GM12878 (cell line): ENCODE measurements around the gene ERVMER34-1. TPM values are rescaled to one million over a fixed set of nuclear protein-coding genes. Genes with fewer than 3 reads are reported as not detected.

ENCODE experiments used
- ATAC-seq: fragments of 200-7000 bp; cut with Tn5 transposase; 3 replicates; pipeline ENCODE4 v1.9.1; 2020; ENCODE audit warnings: mild to moderate bottlenecking, moderate library complexity
- BruUV-seq: library from RNA; stranded (reverse); fragments of 400-500 nt; replicated peaks from 2 replicates; lab custom pipeline; 2021; lab: Mats Ljungman, UMichigan
- CTCF ChIA-PET: fragments of 300-600 bp; sonication (Branson Sonifier 250); formaldehyde crosslinking; extraction: SDS; loops from one replicate; lab custom pipeline; 2021; ENCODE audit warnings: inconsistent platforms; lab: Yijun Ruan, JAX
- POLR2A ChIA-PET: fragments of 350-600 bp; formaldehyde crosslinking; extraction: SDS; loops from one replicate; lab custom pipeline; 2021; ENCODE audit warnings: inconsistent platforms; lab: Charles Lee
- RAD21 ChIA-PET: fragments of 300-600 bp; sonication (Branson Sonifier 250); formaldehyde crosslinking; loops from one replicate; lab custom pipeline; 2023; ENCODE audit warnings: antibody characterized with exemption; ENCODE audit not compliant: unreplicated experiment; lab: Charles Lee
- SMC1A ChIA-PET: fragments of 300-600 bp; sonication (Branson Sonifier 250); formaldehyde crosslinking; loops from one replicate; lab custom pipeline; 2023; ENCODE audit not compliant: unreplicated experiment, uncharacterized antibody; lab: Charles Lee
- DNase-seq: peaks from one replicate; pipeline ENCODE4 v3.0.0-alpha.2; 2011; ENCODE audit warnings: low read depth, low spot score
- FAIRE-seq: peaks from 3 replicates; lab custom pipeline; 2011; peaks lifted over from hg19 to GRCh38; lab: Jason Lieb, UNC
- H2AFZ ChIP-seq: 2 replicates; pipeline ENCODE4 v1.6.0; 2011; ENCODE audit warnings: low read depth, low read length, control low read depth; ENCODE audit not compliant: control insufficient read depth
- H3K27ac ChIP-seq: 2 replicates; pipeline ENCODE4 v1.5.1; 2011; ENCODE audit warnings: control low read depth; ENCODE audit not compliant: control insufficient read depth, insufficient read depth
- H3K27me3 ChIP-seq, 2 experiments: replicated peaks in 1 of 2; 2 replicates each; pipeline versions ENCODE4 v1.6.0 to v1.6.1; 2011; ENCODE audit warnings: low read length in 1 of 2; ENCODE audit not compliant: control insufficient read depth in 2 of 2, insufficient read depth in 2 of 2
- H3K36me3 ChIP-seq, 2 experiments: 2 replicates each; pipeline ENCODE4 v1.5.1; 2011; ENCODE audit warnings: low read length in 1 of 2; ENCODE audit not compliant: control insufficient read depth in 2 of 2, insufficient read depth in 2 of 2
- H3K4me1 ChIP-seq: 2 replicates; pipeline ENCODE4 v1.6.1; 2011; ENCODE audit warnings: mild to moderate bottlenecking, low read length, moderate library complexity, mixed read lengths; ENCODE audit not compliant: control insufficient read depth, insufficient read depth
- H3K4me2 ChIP-seq: 2 replicates; pipeline ENCODE4 v1.6.0; 2011; ENCODE audit warnings: control low read depth; ENCODE audit not compliant: control insufficient read depth, insufficient read depth
- H3K4me3 ChIP-seq: fragments of 200-600 bp; sonication (generic); 2 replicates; pipeline ENCODE4 v1.5.1; 2016
- H3K79me2 ChIP-seq: 2 replicates; pipeline ENCODE4 v1.6.0; 2011; ENCODE audit warnings: low read length; ENCODE audit not compliant: control insufficient read depth, insufficient read depth
- H3K9ac ChIP-seq: 2 replicates; pipeline ENCODE4 v1.8.0; 2011; ENCODE audit warnings: low read length, control low read depth, mixed read lengths; ENCODE audit not compliant: control insufficient read depth, insufficient read depth
- H3K9me3 ChIP-seq: replicated peaks from 3 replicates; pipeline ENCODE4 v1.5.1; 2011; ENCODE audit warnings: mild to moderate bottlenecking, low read length; ENCODE audit not compliant: control insufficient read depth, insufficient read depth
- H4K20me1 ChIP-seq: 2 replicates; pipeline ENCODE4 v1.6.0; 2011; ENCODE audit not compliant: control insufficient read depth, insufficient read depth
- FOXK2 ChIP-seq: fragments of 450-650 bp; IDR thresholded peaks from 2 replicates; pipeline ENCODE4 v1.6.1; 2017; ENCODE audit warnings: mild to moderate bottlenecking, moderate library complexity
- JUNB ChIP-seq: IDR thresholded peaks from 2 replicates; pipeline ENCODE4 v1.6.1; 2016; ENCODE audit warnings: antibody characterized with exemption, mild to moderate bottlenecking
- PKNOX1 ChIP-seq: fragments of 450-650 bp; IDR thresholded peaks from 2 replicates; pipeline ENCODE4 v1.6.1; 2016; ENCODE audit warnings: mild to moderate bottlenecking
- YBX1 ChIP-seq: fragments of 450-650 bp; IDR thresholded peaks from 2 replicates; pipeline ENCODE4 v1.6.1; 2016; ENCODE audit warnings: antibody characterized with exemption
- ZBTB40 ChIP-seq: fragments of 450-650 bp; IDR thresholded peaks from 2 replicates; pipeline ENCODE4 v1.6.1; 2016; ENCODE audit warnings: mild to moderate bottlenecking, moderate library complexity, borderline replicate concordance
- WGBS: methylation state at CpG from one replicate; pipeline ENCODE4 v1.1.6; 2016; ENCODE audit warnings: low lambda C conversion rate; ENCODE audit not compliant: insufficient replicate concordance, insufficient coverage; ENCODE audit errors: missing lambda C conversion rate; 5-methylcytosine and 5-hydroxymethylcytosine counted together
- in situ Hi-C: fragments of 300-500 bp; cut with MboI; formaldehyde crosslinking; loops from 9 replicates; pipeline ENCODE4 v1.14.3; 2018; ENCODE audit warnings: mixed read lengths
- intact Hi-C: fragments of 100-400 bp; cut with micrococcal nuclease; formaldehyde crosslinking; loops from one replicate; pipeline ENCODE4 v1.14.2; 2022; ENCODE audit not compliant: unreplicated experiment
- polyA plus RNA-seq, 11 experiments: library from polyadenylated mRNA; depleted of rRNA in 4 of 11; unstranded in 6 of 11; stranded (reverse) in 5 of 11; fragments of >200 nt; fragmentation: Nextera tagmentation in 4 of 11; fragmentation: Illumina TruSeq in 1 of 11; extraction: Ambion mirVana in 4 of 11; extraction: Trizol in 1 of 11; gene quantifications; 1 replicate in 1 of 11; 2 replicates in 10 of 11; pipeline versions ENCODE4 v1.2.1 to v1.2.3, GENCODE V29; 2011 to 2016; ENCODE audit warnings: inconsistent platforms in 2 of 11, missing spikeins in 2 of 11, low read depth in 1 of 11
- total RNA-seq, 4 experiments: library from RNA; depleted of rRNA in 3 of 4; stranded (reverse); fragments of >200 nt in 3 of 4; fragmentation: Illumina TruSeq in 1 of 4; extraction: Trizol in 1 of 4; gene quantifications; 2 replicates each; pipeline versions ENCODE4 v1.2.1 to v1.2.3, GENCODE V29; 2013 to 2021
- TF ChIP-seq, protein P1 (sequence below): IDR thresholded peaks from 2 replicates; pipeline ENCODE4 v1.6.1; 2011; ENCODE audit warnings: borderline replicate concordance, low read depth, mild to moderate bottlenecking, moderate library complexity, low read length; ENCODE audit not compliant: insufficient read depth, poor library complexity, severe bottlenecking
- TF ChIP-seq, protein P2 (sequence below): IDR thresholded peaks from 2 replicates; pipeline ENCODE4 v1.6.1; 2012; ENCODE audit warnings: improper control_type of control experiment, low read depth, low read length; ENCODE audit not compliant: insufficient replicate concordance

The ERVMER34-1 gene
- total and polyA plus RNA-seq, 10 of the 15 experiments (the other 5 are each of a cell fraction or from before 2014, with no cell fraction given), result not detected

GRCh38 chr4:52704661-52705060, 46.6 kb downstream of the ERVMER34-1 start (continued):
- TF ChIP-seq, protein P1, sequence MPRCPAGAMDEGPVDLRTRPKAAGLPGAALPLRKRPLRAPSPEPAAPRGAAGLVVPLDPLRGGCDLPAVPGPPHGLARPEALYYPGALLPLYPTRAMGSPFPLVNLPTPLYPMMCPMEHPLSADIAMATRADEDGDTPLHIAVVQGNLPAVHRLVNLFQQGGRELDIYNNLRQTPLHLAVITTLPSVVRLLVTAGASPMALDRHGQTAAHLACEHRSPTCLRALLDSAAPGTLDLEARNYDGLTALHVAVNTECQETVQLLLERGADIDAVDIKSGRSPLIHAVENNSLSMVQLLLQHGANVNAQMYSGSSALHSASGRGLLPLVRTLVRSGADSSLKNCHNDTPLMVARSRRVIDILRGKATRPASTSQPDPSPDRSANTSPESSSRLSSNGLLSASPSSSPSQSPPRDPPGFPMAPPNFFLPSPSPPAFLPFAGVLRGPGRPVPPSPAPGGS, result no peak
- TF ChIP-seq YBX1, result no peak
- no peak for TF ChIP-seq FOXK2

- Histone ChIP-seq H3K4me2 (no peak overlapping the region), H3K4me3 (no peak overlapping the region), H2AFZ (no peak overlapping the region), H3K27ac (no peak overlapping the region), H3K79me2 (no peaks in the 10 kb centered on the region), H3K9ac (no peak overlapping the region), H3K9me3 (no peaks in the 10 kb centered on the region), H3K27me3 (no peaks in the 10 kb centered on the region), H3K4me1 (peaks cover 17% of the 10 kb centered on the region), H4K20me1 (no peaks in the 10 kb centered on the region), H3K36me3 (no peaks in the 10 kb centered on the region)
- BruUV-seq, result no TSS peak
- no peak for ATAC-seq
- no peak for DNase-seq
- CTCF ChIA-PET, result interaction anchor here (0.6 to 1.5 kb wide), 3 partner anchors 16 to 69 kb away, joined by 3 to 4 read pairs (median 3); no protein-coding TSS in a partner anchor
- intact Hi-C loops, result no loop called here
- no peak for FAIRE-seq
- RAD21 ChIA-PET, result no interaction called here
- 82% methylated on average over 1 of the region's 1 CpG for WGBS
- SMC1A ChIA-PET, result interaction anchor here (1.0 to 1.9 kb wide), 2 partner anchors 39 to 54 kb away, joined by 3 to 4 read pairs; no protein-coding TSS in a partner anchor
- in situ Hi-C loops, result loop anchor here (25.0 kb wide), 1 partner anchor 658 kb away; the partner anchor contains the start of gene SCFD2
- POLR2A ChIA-PET, result interaction anchor here (0.8 to 1.1 kb wide), 2 partner anchors 9 to 18 kb away, joined by 3 read pairs; no protein-coding TSS in a partner anchor
- TF ChIP-seq, protein P2, sequence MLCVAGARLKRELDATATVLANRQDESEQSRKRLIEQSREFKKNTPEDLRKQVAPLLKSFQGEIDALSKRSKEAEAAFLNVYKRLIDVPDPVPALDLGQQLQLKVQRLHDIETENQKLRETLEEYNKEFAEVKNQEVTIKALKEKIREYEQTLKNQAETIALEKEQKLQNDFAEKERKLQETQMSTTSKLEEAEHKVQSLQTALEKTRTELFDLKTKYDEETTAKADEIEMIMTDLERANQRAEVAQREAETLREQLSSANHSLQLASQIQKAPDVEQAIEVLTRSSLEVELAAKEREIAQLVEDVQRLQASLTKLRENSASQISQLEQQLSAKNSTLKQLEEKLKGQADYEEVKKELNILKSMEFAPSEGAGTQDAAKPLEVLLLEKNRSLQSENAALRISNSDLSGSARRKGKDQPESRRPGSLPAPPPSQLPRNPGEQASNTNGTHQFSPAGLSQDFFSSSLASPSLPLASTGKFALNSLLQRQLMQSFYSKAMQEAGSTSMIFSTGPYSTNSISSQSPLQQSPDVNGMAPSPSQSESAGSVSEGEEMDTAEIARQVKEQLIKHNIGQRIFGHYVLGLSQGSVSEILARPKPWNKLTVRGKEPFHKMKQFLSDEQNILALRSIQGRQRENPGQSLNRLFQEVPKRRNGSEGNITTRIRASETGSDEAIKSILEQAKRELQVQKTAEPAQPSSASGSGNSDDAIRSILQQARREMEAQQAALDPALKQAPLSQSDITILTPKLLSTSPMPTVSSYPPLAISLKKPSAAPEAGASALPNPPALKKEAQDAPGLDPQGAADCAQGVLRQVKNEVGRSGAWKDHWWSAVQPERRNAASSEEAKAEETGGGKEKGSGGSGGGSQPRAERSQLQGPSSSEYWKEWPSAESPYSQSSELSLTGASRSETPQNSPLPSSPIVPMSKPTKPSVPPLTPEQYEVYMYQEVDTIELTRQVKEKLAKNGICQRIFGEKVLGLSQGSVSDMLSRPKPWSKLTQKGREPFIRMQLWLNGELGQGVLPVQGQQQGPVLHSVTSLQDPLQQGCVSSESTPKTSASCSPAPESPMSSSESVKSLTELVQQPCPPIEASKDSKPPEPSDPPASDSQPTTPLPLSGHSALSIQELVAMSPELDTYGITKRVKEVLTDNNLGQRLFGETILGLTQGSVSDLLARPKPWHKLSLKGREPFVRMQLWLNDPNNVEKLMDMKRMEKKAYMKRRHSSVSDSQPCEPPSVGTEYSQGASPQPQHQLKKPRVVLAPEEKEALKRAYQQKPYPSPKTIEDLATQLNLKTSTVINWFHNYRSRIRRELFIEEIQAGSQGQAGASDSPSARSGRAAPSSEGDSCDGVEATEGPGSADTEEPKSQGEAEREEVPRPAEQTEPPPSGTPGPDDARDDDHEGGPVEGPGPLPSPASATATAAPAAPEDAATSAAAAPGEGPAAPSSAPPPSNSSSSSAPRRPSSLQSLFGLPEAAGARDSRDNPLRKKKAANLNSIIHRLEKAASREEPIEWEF, result no peak
- TF ChIP-seq ZBTB40 (no peak), JUNB (no peak), PKNOX1 (no peak)
Measured at GRCh38 chr4:52704133-52704532, 47.1 kb downstream of the ERVMER34-1 start.
